BJ (cell line): ENCODE measurements around the gene HMGXB3. TPM values are rescaled to one million over a fixed set of nuclear protein-coding genes. Genes with fewer than 3 reads are reported as not detected.

ENCODE experiments used
- CTCF ChIA-PET: fragments of 350-600 bp; formaldehyde crosslinking; extraction: SDS; loops from one replicate; lab custom pipeline; 2021; ENCODE audit warnings: antibody characterized with exemption, inconsistent platforms; lab: Yijun Ruan, JAX
- POLR2A ChIA-PET: fragments of 300-600 bp; sonication (Branson Sonifier 250); formaldehyde crosslinking; extraction: SDS; loops from one replicate; lab custom pipeline; 2021; ENCODE audit warnings: antibody characterized with exemption; lab: Charles Lee
- DNase-seq: peaks from one replicate; pipeline ENCODE4 v3.0.0-alpha.2; 2011; ENCODE audit warnings: low read depth
- H3K27me3 ChIP-seq: 2 replicates; pipeline ENCODE4 v1.6.0; 2011; ENCODE audit warnings: low read length; ENCODE audit not compliant: control insufficient read depth, insufficient read depth
- H3K36me3 ChIP-seq: 2 replicates; pipeline ENCODE4 v1.5.1; 2011; ENCODE audit warnings: low read length; ENCODE audit not compliant: control insufficient read depth, insufficient read depth
- H3K4me3 ChIP-seq: 2 replicates; pipeline ENCODE4 v1.5.1; 2011; ENCODE audit warnings: low read depth, mild to moderate bottlenecking, control low read depth, low read length
- polyA plus RNA-seq: library from polyadenylated mRNA; depleted of rRNA; stranded (reverse); fragments of >200 nt; gene quantifications from 2 replicates; pipeline ENCODE4 v1.2.3, GENCODE V29; 2011
- TF ChIP-seq, protein P1 (sequence below): IDR thresholded peaks from 2 replicates; pipeline ENCODE4 v1.5.1; 2011; ENCODE audit warnings: low read depth, mild to moderate bottlenecking, control low read depth, inconsistent platforms, low read length, moderate library complexity; ENCODE audit not compliant: insufficient read depth

Gene HMGXB3
- polyA plus RNA-seq, 1 experiment: 39.0 TPM

GRCh38 chr5:150001660-150002486, 1.3 kb downstream of the HMGXB3 start:
- peaks cover 9% of the 10 kb centered on the region for H3K36me3 ChIP-seq
- H3K27me3 ChIP-seq: no peaks in the 10 kb centered on the region
- ChIA-PET POLR2A (no interaction called here), CTCF (interaction anchor here (1.1 to 3.3 kb wide), 5 partner anchors 8 to 155 kb away, joined by 3 to 17 read pairs (median 3); no protein-coding TSS in a partner anchor)
- TF ChIP-seq, protein P1, sequence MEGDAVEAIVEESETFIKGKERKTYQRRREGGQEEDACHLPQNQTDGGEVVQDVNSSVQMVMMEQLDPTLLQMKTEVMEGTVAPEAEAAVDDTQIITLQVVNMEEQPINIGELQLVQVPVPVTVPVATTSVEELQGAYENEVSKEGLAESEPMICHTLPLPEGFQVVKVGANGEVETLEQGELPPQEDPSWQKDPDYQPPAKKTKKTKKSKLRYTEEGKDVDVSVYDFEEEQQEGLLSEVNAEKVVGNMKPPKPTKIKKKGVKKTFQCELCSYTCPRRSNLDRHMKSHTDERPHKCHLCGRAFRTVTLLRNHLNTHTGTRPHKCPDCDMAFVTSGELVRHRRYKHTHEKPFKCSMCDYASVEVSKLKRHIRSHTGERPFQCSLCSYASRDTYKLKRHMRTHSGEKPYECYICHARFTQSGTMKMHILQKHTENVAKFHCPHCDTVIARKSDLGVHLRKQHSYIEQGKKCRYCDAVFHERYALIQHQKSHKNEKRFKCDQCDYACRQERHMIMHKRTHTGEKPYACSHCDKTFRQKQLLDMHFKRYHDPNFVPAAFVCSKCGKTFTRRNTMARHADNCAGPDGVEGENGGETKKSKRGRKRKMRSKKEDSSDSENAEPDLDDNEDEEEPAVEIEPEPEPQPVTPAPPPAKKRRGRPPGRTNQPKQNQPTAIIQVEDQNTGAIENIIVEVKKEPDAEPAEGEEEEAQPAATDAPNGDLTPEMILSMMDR: peak; percentile 74
- peak overlapping the region; percentile 70 for H3K4me3 ChIP-seq
- DNase-seq: no peak

DNA sequence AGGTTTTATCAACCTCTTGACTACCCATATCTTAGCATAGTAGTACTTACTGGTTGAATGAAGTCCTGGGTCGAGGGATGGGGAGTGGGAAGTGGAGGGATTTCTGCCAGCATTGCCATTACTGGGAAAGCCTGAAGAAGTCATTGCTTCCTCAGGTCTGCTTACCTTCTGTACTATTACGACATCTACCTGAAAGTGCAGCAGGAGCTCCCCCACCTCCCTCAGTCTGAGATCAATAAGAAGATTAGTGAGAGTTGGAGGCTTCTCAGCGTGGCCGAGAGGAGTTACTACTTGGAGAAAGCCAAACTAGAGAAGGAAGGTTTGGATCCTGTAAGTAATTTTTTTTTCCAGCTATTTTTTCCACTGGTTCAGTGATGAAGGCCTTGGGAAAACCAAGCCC, 5.8 kb downstream of the HMGXB3 start:
- Histone ChIP-seq H3K4me3 (no peak overlapping the region), H3K27me3 (no peaks in the 10 kb centered on the region), H3K36me3 (peaks cover 18% of the 10 kb centered on the region)
- TF ChIP-seq, protein P1: no peak
- no peak for DNase-seq
- ChIA-PET CTCF (interaction anchor here (0.5 to 1.5 kb wide), 7 partner anchors 15 to 617 kb away, joined by 3 to 5 read pairs (median 3); no protein-coding TSS in a partner anchor), POLR2A (no interaction called here)

GRCh38 chr5:150007050-150007449, 6.5 kb downstream of the HMGXB3 start:
- POLR2A ChIA-PET: no interaction called here

GRCh38 chr5:150009671-150010387, 9.3 kb downstream of the HMGXB3 start:
- Histone ChIP-seq H3K36me3 (peaks cover 21% of the 10 kb centered on the region), H3K4me3 (no peak overlapping the region), H3K27me3 (no peaks in the 10 kb centered on the region)
- CTCF ChIA-PET: interaction anchor here (0.8 to 1.5 kb wide), 7 partner anchors 8 to 179 kb away, joined by 3 to 6 read pairs (median 3); partner anchors contain the start of gene HMGXB3
- TF ChIP-seq, protein P1: no peak
- POLR2A ChIA-PET: no interaction called here
- DNase-seq: no peak

More at GRCh38 chr5:150007050-150007449, 6.5 kb downstream of the HMGXB3 start:
- CTCF ChIA-PET: interaction anchor here (0.8 to 1.2 kb wide), 5 partner anchors 107 to 371 kb away, joined by 3 to 5 read pairs (median 3); no protein-coding TSS in a partner anchor
- Histone ChIP-seq H3K36me3 (peaks cover 18% of the 10 kb centered on the region), H3K4me3 (no peak overlapping the region), H3K27me3 (no peaks in the 10 kb centered on the region)
- TF ChIP-seq, protein P1: no peak
- DNase-seq: no peak

DNA sequence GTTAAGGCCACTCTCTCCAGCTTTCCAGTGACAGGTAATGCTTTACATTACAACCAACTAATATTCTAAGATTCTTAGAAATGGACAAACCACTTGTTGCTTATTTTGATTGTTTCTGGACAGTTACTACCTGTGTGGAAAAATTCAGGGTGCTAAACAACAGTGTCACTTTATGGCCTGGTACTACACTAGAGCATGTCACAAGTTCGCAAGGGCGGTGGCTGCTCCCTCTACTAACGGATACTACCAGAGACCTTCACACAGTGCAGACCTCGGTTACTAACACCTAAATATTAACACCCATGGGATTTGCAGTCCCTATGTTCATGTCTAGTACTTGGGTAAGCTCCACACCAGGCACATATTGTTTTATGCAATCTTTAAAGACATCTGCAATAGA, 13.4 kb downstream of the HMGXB3 start:
- DNase-seq: no peak
- ChIA-PET CTCF (no interaction called here), POLR2A (no interaction called here)
- peaks cover 19% of the 10 kb centered on the region for H3K36me3 ChIP-seq
- H3K27me3 ChIP-seq: no peaks in the 10 kb centered on the region
- H3K4me3 ChIP-seq: no peak overlapping the region
- TF ChIP-seq, protein P1: no peak
